ENCODE results near the gene MEIS1. TPM values are rescaled to one million over a fixed set of nuclear protein-coding genes. Genes with fewer than 3 reads are reported as not detected.
A peak's percentile ranks its signal among the peaks of the same experiment; 100 is the strongest.

MEIS1 gene
- total and polyA plus RNA-seq, 2 of the 8 experiments (the other 6 are each of a cell fraction or from before 2014, with no cell fraction given): 0.17 to 1.2 TPM

- Histone ChIP-seq H2BK20ac (ENCODE audit: low read length) (no peak overlapping the region), H4K20me1 (replicated peaks in 1 of 2; ENCODE audit: control insufficient read depth in 1 of 2, insufficient read depth in 2 of 2, low read length in 2 of 2) (no peaks in the 10 kb centered on the region), H3K56ac (replicated peaks; ENCODE audit: insufficient read length, low read depth, low read length) (no peak overlapping the region), H2BK15ac (ENCODE audit: low read length) (no peak overlapping the region), H3K4me1 (replicated peaks in 1 of 4; ENCODE audit: control insufficient read depth in 3 of 4, insufficient read depth in 4 of 4, low read length in 3 of 4) (no peaks in the 10 kb centered on the region), H3K23ac (ENCODE audit: insufficient read length) (no peak overlapping the region), H3K36me3 (ENCODE audit: control insufficient read depth in 2 of 4, insufficient read depth in 4 of 4, low read length in 3 of 4) (no peaks in the 10 kb centered on the region), H4K91ac (replicated peaks; ENCODE audit: insufficient read length, low read length) (no peak overlapping the region), H3K4ac (replicated peaks; ENCODE audit: insufficient read length, low read depth, low read length) (no peak overlapping the region), H2AFZ (ENCODE audit: low read length) (peak overlapping the region; percentile 51; the same call in 1 of the 2 replicates), H3K9ac (replicated peaks in 1 of 4; ENCODE audit: extremely low read depth in 1 of 4, low read depth in 3 of 4, low read length in 3 of 4) (no peak overlapping the region), H3K4me3 (ENCODE audit: extremely low read depth in 1 of 4, insufficient read depth in 2 of 4, low read depth in 3 of 4, low read length in 4 of 4) (no peak overlapping the region), H2AK5ac (ENCODE audit: low read depth, low read length) (no peak overlapping the region), H3K79me1 (ENCODE audit: low read depth, low read length) (no peaks in the 10 kb centered on the region), H3K14ac (ENCODE audit: insufficient read length) (no peak overlapping the region), H2BK12ac (ENCODE audit: low read depth, low read length) (0 out of 2 replicates have a peak overlapping the region, but pooled peaks have one; percentile 27), H3K27me3 (replicated peaks in 1 of 4; ENCODE audit: control insufficient read depth in 3 of 4, extremely low read depth in 1 of 4, insufficient read depth in 3 of 4, low read length in 3 of 4) (no peaks in the 10 kb centered on the region), H4K8ac (ENCODE audit: extremely low read depth, insufficient read depth, low read length) (no peak overlapping the region), H3K18ac (ENCODE audit: extremely low read depth, low read length) (no peak overlapping the region), H4K5ac (ENCODE audit: insufficient read length, low read depth, low read length) (no peak overlapping the region), H3K79me2 (ENCODE audit: control insufficient read depth in 1 of 2, insufficient read depth in 2 of 2, low read length in 2 of 2) (no peaks in the 10 kb centered on the region), H3K4me2 (ENCODE audit: insufficient read depth in 1 of 2, low read depth in 2 of 2, low read length in 2 of 2) (no peak overlapping the region), H3K9me3 (ENCODE audit: insufficient read depth in 2 of 2, low read depth in 1 of 2, low read length in 1 of 2) (no peaks in the 10 kb centered on the region), H3K27ac (ENCODE audit: low read depth, low read length) (no peak overlapping the region), H2BK120ac (replicated peaks; ENCODE audit: low read depth, low read length) (no peak overlapping the region), H3K23me2 (ENCODE audit: low read depth, low read length) (no peaks in the 10 kb centered on the region), H2BK5ac (ENCODE audit: low read depth, low read length) (no peak overlapping the region)
- DNase-seq (ENCODE audit: low read depth in 1 of 2, low spot score in 2 of 2) (no peak), FAIRE-seq (no peak)
- 90% methylated on average over 4 of the region's 4 CpGs; no CpG with 5 or more reads in 1 of the 2 experiments for WGBS, 2 experiments (ENCODE audit: extremely low coverage in 1 of 2, insufficient coverage in 1 of 2, insufficient read length in 1 of 2, insufficient replicate concordance in 2 of 2, low coverage in 1 of 2, low lambda C conversion rate in 2 of 2, missing lambda C conversion rate in 1 of 2)
- TF ChIP-seq CTCF (IDR thresholded peaks at IDR 0.05; ENCODE audit: control extremely low read depth in 1 of 3, insufficient read depth in 1 of 3, low read depth in 1 of 3, low read length in 3 of 3): peak in 2 of 3 experiments; percentile 25 to 33; a peak in 3 of 4 replicates
- no peak for TF ChIP-seq SIRT6 (IDR thresholded peaks at IDR 0.05; ENCODE audit: low read length)
- no peak for TF ChIP-seq EZH2 (IDR thresholded peaks at IDR 0.05; ENCODE audit: low read depth, low read length, severe bottlenecking)
- peak; percentile 53; the same call in 1 of the 2 replicates for TF ChIP-seq USF2 (IDR thresholded peaks at IDR 0.05; ENCODE audit: low read length)
- peak; percentile 51 to 70 for TF ChIP-seq RAD21 (IDR thresholded peaks at IDR 0.05 in 1 of 2, conservative IDR thresholded peaks at IDR 0.05 in 1 of 2; ENCODE audit: low read depth in 2 of 2, low read length in 2 of 2)
- TF ChIP-seq SP2 (IDR thresholded peaks at IDR 0.05; ENCODE audit: low read length): no peak
- CTCF ChIA-PET (ENCODE audit: partially characterized antibody): interaction anchor here (0.6 to 0.8 kb wide), 2 partner anchors 235 to 738 kb away, joined by 3 read pairs; no protein-coding TSS in a partner anchor
- POLR2A ChIA-PET (ENCODE audit: partially characterized antibody): no interaction called here
Measured at GRCh38 chr2:66607152-66607551, 172.2 kb downstream of the MEIS1 start.

Measured in H1 (cell line).